H1 (cell line): ENCODE results near the gene SMC6. TPM values are rescaled to one million over a fixed set of nuclear protein-coding genes. Genes with fewer than 3 reads are reported as not detected.

Experiments used
- CTCF ChIA-PET: fragments of 300-600 bp; sonication (Branson Sonifier 250); formaldehyde crosslinking; loops from one replicate; lab custom pipeline; 2021; ENCODE audit not compliant: partially characterized antibody; lab: Charles Lee
- POLR2A ChIA-PET: fragments of 300-600 bp; sonication (Branson Sonifier 250); formaldehyde crosslinking; loops from one replicate; lab custom pipeline; 2021; ENCODE audit warnings: inconsistent platforms; ENCODE audit not compliant: partially characterized antibody; lab: Charles Lee
- DNase-seq, 2 experiments: peaks; one replicate each; pipeline versions ENCODE4 v3.0.0 to v3.0.0-alpha.2; 2010 to 2022; ENCODE audit warnings: low spot score in 2 of 2, low read depth in 1 of 2, mixed read lengths in 1 of 2
- FAIRE-seq: peaks from 2 replicates; lab custom pipeline; 2011; peaks lifted over from hg19 to GRCh38; lab: Jason Lieb, UNC
- H2AFZ ChIP-seq: 2 replicates; pipeline ENCODE4 v1.8.1; 2012; ENCODE audit warnings: low read length, inconsistent platforms
- H2AK5ac ChIP-seq: 2 replicates; pipeline ENCODE4 v1.6.1; 2013; ENCODE audit warnings: low read depth, low read length
- H2BK120ac ChIP-seq: replicated peaks from 2 replicates; pipeline ENCODE3; 2013; ENCODE audit warnings: low read depth, low read length, inconsistent platforms
- H2BK12ac ChIP-seq: 2 replicates; pipeline ENCODE4 v1.6.1; 2013; ENCODE audit warnings: low read depth, low read length
- H2BK15ac ChIP-seq: 2 replicates; pipeline ENCODE4 v1.6.1; 2013; ENCODE audit warnings: low read length
- H2BK20ac ChIP-seq: 2 replicates; pipeline ENCODE4 v1.6.1; 2013; ENCODE audit warnings: low read length
- H2BK5ac ChIP-seq: 2 replicates; pipeline ENCODE4 v1.6.1; 2013; ENCODE audit warnings: low read depth, low read length
- H3K14ac ChIP-seq: 2 replicates; pipeline ENCODE4 v1.6.1; 2013; ENCODE audit warnings: inconsistent platforms; ENCODE audit not compliant: insufficient read length
- H3K18ac ChIP-seq: 2 replicates; pipeline ENCODE4 v1.6.1; 2013; ENCODE audit warnings: low read length; ENCODE audit errors: extremely low read depth
- H3K23ac ChIP-seq: 2 replicates; pipeline ENCODE4 v1.6.1; 2013; ENCODE audit warnings: inconsistent platforms; ENCODE audit not compliant: insufficient read length
- H3K23me2 ChIP-seq: 2 replicates; pipeline ENCODE4 v1.6.1; 2013; ENCODE audit warnings: low read depth, low read length
- H3K27ac ChIP-seq: 2 replicates; pipeline ENCODE4 v1.6.1; 2011; ENCODE audit warnings: low read depth, low read length, inconsistent platforms
- H3K27me3 ChIP-seq, 4 experiments: replicated peaks in 1 of 4; 1 replicate in 1 of 4; 2 replicates in 3 of 4; pipeline versions ENCODE4 v1.6.1 to v1.8.1; 2011 to 2013; ENCODE audit warnings: low read length in 3 of 4, mild to moderate bottlenecking in 3 of 4, inconsistent platforms in 2 of 4, mixed read lengths in 2 of 4, moderate library complexity in 1 of 4; ENCODE audit not compliant: control insufficient read depth in 3 of 4, insufficient read depth in 3 of 4; ENCODE audit errors: extremely low read depth in 1 of 4
- H3K36me3 ChIP-seq, 4 experiments: 2 replicates each; pipeline versions ENCODE4 v1.6.1 to v1.8.1; 2011 to 2013; ENCODE audit warnings: mild to moderate bottlenecking in 4 of 4, low read length in 3 of 4, moderate library complexity in 2 of 4, control low read depth in 1 of 4, inconsistent platforms in 1 of 4; ENCODE audit not compliant: insufficient read depth in 4 of 4, control insufficient read depth in 2 of 4
- H3K4ac ChIP-seq: replicated peaks from 2 replicates; pipeline ENCODE3; 2013; ENCODE audit warnings: low read length, low read depth, mixed read lengths, inconsistent platforms; ENCODE audit not compliant: insufficient read length
- H3K4me1 ChIP-seq, 4 experiments: replicated peaks in 1 of 4; 1 replicate in 1 of 4; 2 replicates in 3 of 4; pipeline versions ENCODE4 v1.6.1 to v1.8.1; 2011 to 2013; ENCODE audit warnings: low read length in 3 of 4, inconsistent platforms in 2 of 4, mixed read lengths in 1 of 4; ENCODE audit not compliant: insufficient read depth in 4 of 4, control insufficient read depth in 3 of 4
- H3K4me2 ChIP-seq, 2 experiments: 2 replicates each; pipeline versions ENCODE4 v1.6.1 to v1.8.1; 2011 to 2013; ENCODE audit warnings: low read depth in 2 of 2, low read length in 2 of 2, control low read depth in 1 of 2, inconsistent platforms in 1 of 2, mild to moderate bottlenecking in 1 of 2; ENCODE audit not compliant: insufficient read depth in 1 of 2
- H3K4me3 ChIP-seq, 4 experiments: fragments of 200-600, 300-600 bp in 1 of 4; sonication (generic), shearing (Covaris generic), sonication (Bioruptor Twin) in 1 of 4; 2 replicates each; pipeline versions ENCODE4 v1.5.1 to v1.8.1; 2011 to 2016; ENCODE audit warnings: low read length in 4 of 4, low read depth in 3 of 4, control low read depth in 2 of 4, inconsistent platforms in 2 of 4, mild to moderate bottlenecking in 2 of 4, mixed read lengths in 1 of 4, moderate library complexity in 1 of 4; ENCODE audit not compliant: insufficient read depth in 2 of 4; ENCODE audit errors: extremely low read depth in 1 of 4
- H3K56ac ChIP-seq: replicated peaks from 2 replicates; pipeline ENCODE3; 2013; ENCODE audit warnings: low read depth, mild to moderate bottlenecking, mixed read lengths, low read length, inconsistent platforms; ENCODE audit not compliant: insufficient read length
- H3K79me1 ChIP-seq: 2 replicates; pipeline ENCODE4 v1.6.1; 2013; ENCODE audit warnings: low read depth, low read length, control low read depth
- H3K79me2 ChIP-seq, 2 experiments: 2 replicates each; pipeline versions ENCODE4 v1.6.1 to v1.8.1; 2012 to 2013; ENCODE audit warnings: low read length in 2 of 2, mild to moderate bottlenecking in 2 of 2, inconsistent platforms in 1 of 2; ENCODE audit not compliant: insufficient read depth in 2 of 2, control insufficient read depth in 1 of 2
- H3K9ac ChIP-seq, 4 experiments: replicated peaks in 1 of 4; 1 replicate in 1 of 4; 2 replicates in 3 of 4; pipeline versions ENCODE4 v1.6.1 to v1.8.1; 2011 to 2013; ENCODE audit warnings: low read depth in 3 of 4, low read length in 3 of 4, control low read depth in 2 of 4, mild to moderate bottlenecking in 2 of 4, moderate library complexity in 2 of 4, inconsistent platforms in 1 of 4; ENCODE audit errors: extremely low read depth in 1 of 4
- H3K9me3 ChIP-seq, 2 experiments: 2 replicates each; pipeline versions ENCODE4 v1.6.1 to v1.8.1; 2012 to 2013; ENCODE audit warnings: mild to moderate bottlenecking in 2 of 2, moderate library complexity in 2 of 2, control low read depth in 1 of 2, inconsistent platforms in 1 of 2, low read depth in 1 of 2, low read length in 1 of 2, mixed read lengths in 1 of 2; ENCODE audit not compliant: insufficient read depth in 2 of 2
- H4K20me1 ChIP-seq, 2 experiments: replicated peaks in 1 of 2; 2 replicates each; pipeline versions ENCODE3 to v1.8.1; 2011 to 2013; ENCODE audit warnings: inconsistent platforms in 2 of 2, low read length in 2 of 2, mild to moderate bottlenecking in 1 of 2; ENCODE audit not compliant: insufficient read depth in 2 of 2, control insufficient read depth in 1 of 2
- H4K5ac ChIP-seq: 2 replicates; pipeline ENCODE4 v1.6.1; 2013; ENCODE audit warnings: low read length, low read depth, mixed read lengths, inconsistent platforms; ENCODE audit not compliant: insufficient read length
- H4K8ac ChIP-seq: 2 replicates; pipeline ENCODE4 v1.8.0; 2013; ENCODE audit warnings: mild to moderate bottlenecking, moderate library complexity, low read length, inconsistent platforms; ENCODE audit not compliant: insufficient read depth; ENCODE audit errors: extremely low read depth
- H4K91ac ChIP-seq: replicated peaks from 2 replicates; pipeline ENCODE3; 2013; ENCODE audit warnings: low read length, mixed read lengths, inconsistent platforms; ENCODE audit not compliant: insufficient read length
- BRCA1 ChIP-seq: IDR thresholded peaks from 2 replicates; pipeline ENCODE4 v1.6.1; 2012; ENCODE audit warnings: low read depth, low read length, improper control_type of control experiment
- GABPA ChIP-seq: IDR thresholded peaks from 2 replicates; pipeline ENCODE4 v1.6.1; 2011; ENCODE audit warnings: mild to moderate bottlenecking, low read length, moderate library complexity, borderline replicate concordance; ENCODE audit not compliant: insufficient read depth
- HDAC6 ChIP-seq: IDR thresholded peaks from one replicate; pipeline ENCODE4 v1.7.1; 2012; ENCODE audit warnings: low read depth, mild to moderate bottlenecking, inconsistent platforms, low read length, moderate library complexity
- KDM4A ChIP-seq: IDR thresholded peaks from one replicate; pipeline ENCODE4 v1.7.1; 2012; ENCODE audit warnings: low read depth, mild to moderate bottlenecking, moderate library complexity, low read length, inconsistent platforms; ENCODE audit not compliant: severe bottlenecking
- SIN3A ChIP-seq, 2 experiments: IDR thresholded peaks in 1 of 2; conservative IDR thresholded peaks in 1 of 2; 2 replicates each; pipeline ENCODE4 v1.6.1; 2011 to 2012; ENCODE audit warnings: low read length in 2 of 2, improper control_type of control experiment in 1 of 2, low read depth in 1 of 2, mild to moderate bottlenecking in 1 of 2
- SP4 ChIP-seq: IDR thresholded peaks from 2 replicates; pipeline ENCODE4 v1.6.1; 2012; ENCODE audit warnings: low read length, inconsistent platforms
- TBP ChIP-seq: IDR thresholded peaks from 2 replicates; pipeline ENCODE4 v1.6.1; 2011; ENCODE audit warnings: low read depth, low read length, improper control_type of control experiment
- TCF12 ChIP-seq: IDR thresholded peaks from 2 replicates; pipeline ENCODE4 v1.6.1; 2011; ENCODE audit warnings: low read depth, mild to moderate bottlenecking, low read length
- WGBS, 2 experiments: shearing (Covaris generic) in 1 of 2; methylation state at CpG; one replicate each; pipeline versions ENCODE4 v1.1.6 to v1.1.7; 2013 to 2015; ENCODE audit warnings: low lambda C conversion rate in 2 of 2, mixed read lengths in 2 of 2, inconsistent platforms in 1 of 2, low coverage in 1 of 2, missing lambda C conversion rate in 1 of 2; ENCODE audit not compliant: insufficient replicate concordance in 2 of 2, insufficient coverage in 1 of 2, insufficient read length in 1 of 2; ENCODE audit errors: extremely low coverage in 1 of 2, missing lambda C conversion rate in 1 of 2; 5-methylcytosine and 5-hydroxymethylcytosine counted together
- polyA plus RNA-seq, 7 experiments: library from polyadenylated mRNA; depleted of rRNA in 3 of 7; stranded (reverse) in 5 of 7; unstranded in 2 of 7; fragments of >200 nt in 5 of 7; fragments of 200-250 nt in 2 of 7; gene quantifications; 1 replicate in 5 of 7; 2 replicates in 1 of 7; 4 replicates in 1 of 7; pipeline versions ENCODE4 v1.2.1 to v1.2.3, GENCODE V29; 2011 to 2013; ENCODE audit warnings: missing spikeins in 2 of 7, mixed read lengths in 2 of 7
- total RNA-seq: library from RNA; stranded (reverse); fragmentation: NEBNext Ultra II Directional; extraction: Animal tissue kit (Norgen Biotek cat#: 25700); gene quantifications from 2 replicates; pipeline ENCODE4 v1.2.1, GENCODE V29; 2021
- TF ChIP-seq, protein P1 (sequence below): IDR thresholded peaks from 2 replicates; pipeline ENCODE4 v1.6.1; 2011; ENCODE audit warnings: low read depth, mild to moderate bottlenecking, low read length; ENCODE audit not compliant: insufficient read depth

The SMC6 gene
- total and polyA plus RNA-seq, 2 of the 8 experiments (the other 6 are each of a cell fraction or from before 2014, with no cell fraction given) = 9.7 to 49.5 TPM

- Histone ChIP-seq H3K79me1 (no peaks in the 10 kb centered on the region), H3K27ac (no peak overlapping the region; the same call in 1 of the 2 replicates), H4K8ac (no peak overlapping the region), H3K9me3 (no peaks in the 10 kb centered on the region), H3K4me1 (no peaks in the 10 kb centered on the region), H2BK20ac (no peak overlapping the region), H3K9ac (no peak overlapping the region), H3K14ac (no peak overlapping the region), H2AFZ (no peak overlapping the region), H4K20me1 (no peaks in the 10 kb centered on the region), H4K5ac (no peak overlapping the region), H2BK12ac (no peak overlapping the region), H3K23ac (no peak overlapping the region), H2AK5ac (no peak overlapping the region), H3K18ac (no peak overlapping the region), H2BK5ac (no peak overlapping the region)
- FAIRE-seq (no peak), DNase-seq (no peak)
- TF ChIP-seq TBP (no peak), SIN3A (conservative IDR thresholded peaks at IDR 0.05 in 1 of 2, IDR thresholded peaks at IDR 0.05 in 1 of 2; ENCODE audit: low read depth in 1 of 2, low read length in 2 of 2) (no peak), TCF12 (no peak), KDM4A (no peak), HDAC6 (no peak), SP4 (no peak), BRCA1 (no peak), GABPA (no peak)
- TF ChIP-seq, protein P1, sequence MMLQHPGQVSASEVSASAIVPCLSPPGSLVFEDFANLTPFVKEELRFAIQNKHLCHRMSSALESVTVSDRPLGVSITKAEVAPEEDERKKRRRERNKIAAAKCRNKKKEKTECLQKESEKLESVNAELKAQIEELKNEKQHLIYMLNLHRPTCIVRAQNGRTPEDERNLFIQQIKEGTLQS = no peak
- TF ChIP-seq, all 59 proteins: peak for 0
- H3K23me2 ChIP-seq = no peaks in the 10 kb centered on the region; the same call in 1 of the 2 replicates
- ChIA-PET POLR2A (interaction anchor here (1.0 kb wide), 1 partner anchor 15 kb away, joined by 3 read pairs; no protein-coding TSS in a partner anchor), CTCF (interaction anchor here (1.0 kb wide), 1 partner anchor 21 kb away, joined by 6 read pairs; no protein-coding TSS in a partner anchor)
- peaks cover 0 to 17% of the 10 kb centered on the region in 2 experiments; a peak in 2 of 4 replicates for H3K79me2 ChIP-seq
- no peak overlapping the region for H2BK15ac ChIP-seq
- no peak overlapping the region for H3K4ac ChIP-seq
- H3K56ac ChIP-seq = no peak overlapping the region
- no peak overlapping the region for H3K4me3 ChIP-seq
- H4K91ac ChIP-seq = no peak overlapping the region
- 83% methylated on average over 2 of the region's 2 CpGs; no CpG with 5 or more reads in 1 of the 2 experiments for WGBS, 2 experiments
- no peaks in the 10 kb centered on the region for H3K27me3 ChIP-seq
- no peak overlapping the region for H3K4me2 ChIP-seq
- peaks cover 8 to 72% (median 35%) of the 10 kb centered on the region in 4 experiments for H3K36me3 ChIP-seq
- H2BK120ac ChIP-seq = no peak overlapping the region
Observed at GRCh38 chr2:17740203-17740602, 13.4 kb downstream of the SMC6 start.
